Hepatocyte (in vitro differentiated cells): Measurements from ENCODE around the gene F2RL2. TPM values are rescaled to one million over a fixed set of nuclear protein-coding genes. Genes with fewer than 3 reads are reported as not detected.
A peak's percentile ranks its signal among the peaks of the same experiment; 100 is the strongest.

Source experiments
- DNase-seq: peaks from one replicate; pipeline ENCODE4 v3.0.0-alpha.2; 2016; ENCODE audit warnings: low spot score
- H2AFZ ChIP-seq: fragments of 200-600 bp; sonication (generic); 2 replicates; pipeline ENCODE4 v1.6.0; 2016; ENCODE audit warnings: antibody characterized with exemption, mild to moderate bottlenecking
- H3K27ac ChIP-seq: fragments of 200-600 bp; sonication (generic); 2 replicates; pipeline ENCODE4 v1.5.1; 2016; ENCODE audit warnings: mild to moderate bottlenecking
- H3K27me3 ChIP-seq: fragments of 200-600 bp; sonication (generic); 2 replicates; pipeline ENCODE4 v1.6.1; 2016
- H3K36me3 ChIP-seq: fragments of 200-600 bp; sonication (generic); replicated peaks from 2 replicates; pipeline ENCODE4 v1.5.1; 2016; ENCODE audit warnings: low read depth; ENCODE audit not compliant: insufficient read depth
- H3K4me1 ChIP-seq: fragments of 200-600 bp; sonication (generic); 2 replicates; pipeline ENCODE4 v1.5.1; 2016; ENCODE audit warnings: mild to moderate bottlenecking, moderate library complexity; ENCODE audit not compliant: insufficient read depth
- H3K4me2 ChIP-seq: fragments of 200-600 bp; sonication (generic); 2 replicates; pipeline ENCODE4 v1.6.0; 2016
- H3K4me3 ChIP-seq: fragments of 200-600 bp; sonication (generic); 2 replicates; pipeline ENCODE4 v1.5.1; 2016; ENCODE audit warnings: mild to moderate bottlenecking
- H3K79me2 ChIP-seq: fragments of 200-600 bp; sonication (generic); 2 replicates; pipeline ENCODE4 v1.6.0; 2017; ENCODE audit warnings: mild to moderate bottlenecking
- H3K9me2 ChIP-seq: fragments of 200-600 bp; sonication (generic); replicated peaks from 2 replicates; pipeline ENCODE4 v1.6.0; 2017; ENCODE audit warnings: mild to moderate bottlenecking; ENCODE audit not compliant: insufficient read depth
- H3K9me3 ChIP-seq: fragments of 200-600 bp; sonication (generic); 2 replicates; pipeline ENCODE4 v1.5.1; 2016; ENCODE audit warnings: low read depth, mild to moderate bottlenecking
- H4K20me1 ChIP-seq: fragments of 200-600 bp; sonication (generic); 2 replicates; pipeline ENCODE4 v1.6.0; 2016; ENCODE audit warnings: mild to moderate bottlenecking; ENCODE audit not compliant: insufficient read depth, poor library complexity, severe bottlenecking
- EZH2 ChIP-seq: fragments of 200-600 bp; sonication (generic); IDR thresholded peaks from 2 replicates; pipeline ENCODE4 v1.6.1; 2016; ENCODE audit warnings: antibody characterized with exemption, mild to moderate bottlenecking, borderline replicate concordance
- EZH2phosphoT487 ChIP-seq: fragments of 200-600 bp; sonication (generic); IDR thresholded peaks from one replicate; pipeline ENCODE4 v1.6.1; 2018; ENCODE audit warnings: antibody characterized with exemption, mild to moderate bottlenecking, low read depth, moderate library complexity; ENCODE audit not compliant: unreplicated experiment, severe bottlenecking
- WGBS: methylation state at CpG from one replicate; pipeline ENCODE4 v1.1.6; 2016; ENCODE audit warnings: low lambda C conversion rate; ENCODE audit errors: missing lambda C conversion rate; 5-methylcytosine and 5-hydroxymethylcytosine counted together
- polyA plus RNA-seq: library from polyadenylated mRNA; unstranded; fragments of >200 nt; fragmentation: Nextera tagmentation; extraction: Ambion mirVana; gene quantifications from 2 replicates; pipeline ENCODE4 v1.2.1, GENCODE V29; 2016
- total RNA-seq: library from RNA; depleted of rRNA; stranded (reverse); fragments of >200 nt; gene quantifications from 2 replicates; pipeline ENCODE4 v1.2.3, GENCODE V29; 2014
- TF ChIP-seq, protein P1 (sequence below): fragments of 200-600 bp; sonication (generic); IDR thresholded peaks from 2 replicates; pipeline ENCODE4 v1.5.1; 2016; ENCODE audit warnings: antibody characterized with exemption, mild to moderate bottlenecking; ENCODE audit not compliant: poor library complexity

Gene F2RL2
- total and polyA plus RNA-seq, 2 experiments from 2014 or later, result 1.5 to 2.3 TPM

DNA sequence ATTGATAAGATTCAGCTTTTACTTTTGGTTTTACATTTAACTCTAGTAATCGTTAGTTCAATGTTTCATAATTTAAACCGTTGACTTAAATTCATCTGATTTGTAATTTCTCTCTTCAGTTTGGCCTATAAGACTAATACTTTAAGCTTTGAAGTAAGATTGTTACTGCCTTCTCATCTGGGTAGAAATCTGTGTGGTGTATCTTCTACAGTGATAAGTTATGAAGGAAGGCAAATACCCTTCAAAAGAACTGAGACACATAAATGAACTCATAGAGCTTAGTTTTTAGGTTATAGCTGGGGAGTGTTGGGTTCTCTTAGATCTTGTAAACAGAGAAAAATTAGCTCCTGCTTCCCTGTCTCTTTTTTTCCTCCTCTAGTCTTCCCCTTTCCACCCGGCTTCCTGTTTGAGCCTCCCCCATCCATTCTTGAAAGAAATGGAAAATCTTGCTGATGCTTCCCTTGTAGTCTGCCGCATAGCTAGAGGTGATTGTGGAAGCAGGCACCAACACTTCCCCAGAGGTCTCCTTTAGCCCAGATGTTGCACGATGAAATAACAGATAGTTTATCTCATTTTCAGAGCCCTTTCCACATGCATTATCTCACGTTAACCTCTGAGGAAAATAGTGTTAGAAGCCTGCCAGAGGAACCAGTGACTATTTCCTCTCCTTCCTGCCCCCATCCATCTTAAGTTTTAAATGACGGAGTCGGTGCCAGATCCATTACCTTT is 2.0 kb upstream of the F2RL2 start:
- TF ChIP-seq, protein P1, sequence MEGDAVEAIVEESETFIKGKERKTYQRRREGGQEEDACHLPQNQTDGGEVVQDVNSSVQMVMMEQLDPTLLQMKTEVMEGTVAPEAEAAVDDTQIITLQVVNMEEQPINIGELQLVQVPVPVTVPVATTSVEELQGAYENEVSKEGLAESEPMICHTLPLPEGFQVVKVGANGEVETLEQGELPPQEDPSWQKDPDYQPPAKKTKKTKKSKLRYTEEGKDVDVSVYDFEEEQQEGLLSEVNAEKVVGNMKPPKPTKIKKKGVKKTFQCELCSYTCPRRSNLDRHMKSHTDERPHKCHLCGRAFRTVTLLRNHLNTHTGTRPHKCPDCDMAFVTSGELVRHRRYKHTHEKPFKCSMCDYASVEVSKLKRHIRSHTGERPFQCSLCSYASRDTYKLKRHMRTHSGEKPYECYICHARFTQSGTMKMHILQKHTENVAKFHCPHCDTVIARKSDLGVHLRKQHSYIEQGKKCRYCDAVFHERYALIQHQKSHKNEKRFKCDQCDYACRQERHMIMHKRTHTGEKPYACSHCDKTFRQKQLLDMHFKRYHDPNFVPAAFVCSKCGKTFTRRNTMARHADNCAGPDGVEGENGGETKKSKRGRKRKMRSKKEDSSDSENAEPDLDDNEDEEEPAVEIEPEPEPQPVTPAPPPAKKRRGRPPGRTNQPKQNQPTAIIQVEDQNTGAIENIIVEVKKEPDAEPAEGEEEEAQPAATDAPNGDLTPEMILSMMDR, result no peak
- TF ChIP-seq EZH2phosphoT487, result no peak
- no peak for TF ChIP-seq EZH2
- no peak overlapping the region for H3K27ac ChIP-seq
- H4K20me1 ChIP-seq, result no peaks in the 10 kb centered on the region
- no peaks in the 10 kb centered on the region for H3K4me1 ChIP-seq
- H3K4me3 ChIP-seq, result no peak overlapping the region
- WGBS, result 62% methylated on average over 8 of the region's 8 CpGs
- no peak overlapping the region for H3K4me2 ChIP-seq
- no peaks in the 10 kb centered on the region for H3K9me2 ChIP-seq
- H3K9me3 ChIP-seq, result no peaks in the 10 kb centered on the region
- no peak overlapping the region for H2AFZ ChIP-seq
- DNase-seq, result no peak
- H3K36me3 ChIP-seq, result no peaks in the 10 kb centered on the region
- no peaks in the 10 kb centered on the region for H3K79me2 ChIP-seq
- H3K27me3 ChIP-seq, result no peaks in the 10 kb centered on the region

DNA sequence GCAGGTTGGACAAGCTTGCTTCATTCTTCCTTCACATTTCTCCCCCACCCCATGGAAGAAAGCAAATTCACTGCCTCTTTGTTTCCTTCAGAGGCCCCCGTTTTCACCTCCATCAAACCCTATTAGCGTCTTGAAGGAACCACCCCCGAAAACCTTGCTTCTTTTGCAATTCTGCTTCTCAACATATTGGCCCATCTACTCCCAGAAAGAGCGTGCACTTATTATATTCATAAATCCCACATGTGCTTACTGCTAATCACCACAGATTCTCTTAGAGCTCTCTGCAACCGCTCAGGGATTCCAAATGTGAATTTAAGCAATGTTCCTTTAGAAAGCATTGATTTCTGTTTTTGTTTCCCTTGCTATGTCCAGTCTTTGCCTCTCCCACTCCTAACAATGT is 1.1 kb downstream of the F2RL2 start:
- Histone ChIP-seq H3K27me3 (no peaks in the 10 kb centered on the region), H2AFZ (no peak overlapping the region), H3K4me3 (no peak overlapping the region), H3K79me2 (no peaks in the 10 kb centered on the region), H4K20me1 (no peaks in the 10 kb centered on the region), H3K4me1 (no peaks in the 10 kb centered on the region), H3K4me2 (peak overlapping the region; percentile 40), H3K9me3 (no peaks in the 10 kb centered on the region), H3K9me2 (no peaks in the 10 kb centered on the region), H3K27ac (no peak overlapping the region), H3K36me3 (no peaks in the 10 kb centered on the region)
- 86% methylated on average over 5 of the region's 5 CpGs for WGBS
- TF ChIP-seq EZH2phosphoT487 (no peak), EZH2 (no peak)
- TF ChIP-seq, protein P1, result no peak
- no peak for DNase-seq

DNA sequence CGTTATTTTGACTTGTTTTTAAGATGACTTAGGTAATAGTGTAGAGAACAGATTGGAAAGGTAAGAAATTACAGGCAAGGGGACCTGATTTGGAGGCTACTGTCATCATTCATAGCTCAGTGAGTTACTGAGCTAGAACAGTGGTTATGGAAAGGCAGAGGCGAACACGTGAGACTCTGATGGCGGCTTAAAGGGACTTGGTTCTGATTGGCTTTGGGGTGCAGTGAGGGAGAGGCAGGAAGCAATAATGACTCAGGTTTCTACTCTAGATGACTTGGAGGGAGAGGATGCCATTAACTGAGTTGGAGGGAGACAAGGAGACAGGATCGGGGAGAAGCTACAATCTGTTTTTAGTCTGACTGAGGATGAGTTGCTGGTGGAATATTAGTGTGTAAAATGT is 3.0 kb downstream of the F2RL2 start:
- no peaks in the 10 kb centered on the region for H3K36me3 ChIP-seq
- H3K9me2 ChIP-seq, result no peaks in the 10 kb centered on the region
- no peaks in the 10 kb centered on the region for H3K9me3 ChIP-seq
- H3K4me3 ChIP-seq, result no peak overlapping the region
- no peaks in the 10 kb centered on the region for H3K79me2 ChIP-seq
- H3K4me2 ChIP-seq, result no peak overlapping the region
- no peak for TF ChIP-seq EZH2phosphoT487
- TF ChIP-seq, protein P1, result no peak
- TF ChIP-seq EZH2, result no peak
- no peak for DNase-seq
- no peaks in the 10 kb centered on the region for H4K20me1 ChIP-seq
- 96% methylated on average over 5 of the region's 5 CpGs for WGBS
- H3K27me3 ChIP-seq, result no peaks in the 10 kb centered on the region
- no peak overlapping the region for H3K27ac ChIP-seq
- no peak overlapping the region for H2AFZ ChIP-seq
- no peaks in the 10 kb centered on the region for H3K4me1 ChIP-seq

DNA sequence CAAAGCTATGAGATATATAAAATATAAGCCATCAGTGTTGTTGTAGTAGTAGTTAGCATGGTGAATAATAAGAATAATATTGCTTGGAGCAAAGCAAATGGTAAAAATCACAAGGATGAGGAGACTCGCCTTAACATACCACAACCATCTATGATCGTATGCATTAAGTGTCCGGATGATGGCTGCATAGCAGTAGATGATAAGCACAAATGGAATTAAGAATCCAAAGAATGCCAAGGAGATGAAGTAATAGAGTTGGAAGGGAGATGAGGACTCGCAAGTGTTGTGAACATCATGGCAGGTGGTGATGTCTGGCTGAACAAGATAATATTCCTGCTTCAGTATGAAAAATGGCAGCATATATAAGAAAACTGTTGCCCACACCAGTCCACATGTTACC is 5.5 kb downstream of the F2RL2 start:
- no peak overlapping the region for H3K4me2 ChIP-seq
- no peak overlapping the region for H3K4me3 ChIP-seq
- no peaks in the 10 kb centered on the region for H3K79me2 ChIP-seq
- no peak overlapping the region for H3K27ac ChIP-seq
- H2AFZ ChIP-seq, result no peak overlapping the region
- no peak for TF ChIP-seq EZH2
- TF ChIP-seq, protein P1, result no peak
- TF ChIP-seq EZH2phosphoT487, result no peak
- no peaks in the 10 kb centered on the region for H3K4me1 ChIP-seq
- H4K20me1 ChIP-seq, result no peaks in the 10 kb centered on the region
- H3K9me3 ChIP-seq, result no peaks in the 10 kb centered on the region
- WGBS, result 80% methylated on average over 4 of the region's 4 CpGs
- no peaks in the 10 kb centered on the region for H3K36me3 ChIP-seq
- no peaks in the 10 kb centered on the region for H3K27me3 ChIP-seq
- no peaks in the 10 kb centered on the region for H3K9me2 ChIP-seq
- no peak for DNase-seq
